Measurements from ENCODE around the gene GTPBP4. TPM values are rescaled to one million over a fixed set of nuclear protein-coding genes. Genes with fewer than 3 reads are reported as not detected.

The GTPBP4 gene
- total RNA-seq: 51.1 and 69.8 TPM in 2 replicates

DNA sequence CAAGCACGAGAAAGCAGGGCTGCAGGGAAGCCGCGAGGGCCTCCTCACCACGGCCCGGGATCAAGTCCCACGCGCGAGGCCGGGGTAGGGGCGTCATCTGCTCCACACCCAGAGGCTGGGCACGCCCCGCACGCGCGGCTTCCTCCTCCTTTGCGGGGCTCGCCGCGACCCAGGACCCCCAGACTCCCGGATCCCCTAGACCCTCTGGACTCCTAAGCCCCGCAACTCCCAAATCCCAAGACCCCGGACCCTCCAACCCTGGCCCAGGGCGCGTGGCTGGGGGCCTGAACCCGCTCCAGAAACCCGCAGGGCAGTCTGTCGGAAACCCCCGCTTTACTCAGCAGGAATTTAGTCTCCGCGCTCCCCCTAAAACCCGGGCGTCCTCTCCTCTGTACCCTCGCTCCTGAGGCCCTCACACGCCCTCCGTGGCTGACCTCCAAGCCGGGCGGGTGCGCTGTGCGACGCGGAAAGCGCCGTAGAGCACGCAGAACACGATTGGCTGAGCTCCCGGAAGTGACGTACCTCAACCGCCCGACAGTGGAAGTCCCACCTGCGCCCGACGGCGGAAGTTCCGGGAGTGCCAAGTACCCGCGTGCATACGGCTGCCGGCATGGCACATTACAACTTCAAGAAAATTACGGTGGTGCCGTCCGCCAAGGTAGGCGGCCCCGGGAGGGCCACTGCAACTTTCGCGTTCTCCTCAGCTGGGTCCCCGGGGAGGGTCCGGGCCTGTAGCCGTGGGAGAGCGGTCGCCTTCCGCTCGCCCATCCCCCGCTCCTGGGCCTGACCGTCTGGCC, at the start of gene GTPBP4:
TSS of gene GTPBP4 (plus strand) at position 565 of the 797 bp plus-strand sequence. CDS start at position 611, 46 bp downstream.

DNA sequence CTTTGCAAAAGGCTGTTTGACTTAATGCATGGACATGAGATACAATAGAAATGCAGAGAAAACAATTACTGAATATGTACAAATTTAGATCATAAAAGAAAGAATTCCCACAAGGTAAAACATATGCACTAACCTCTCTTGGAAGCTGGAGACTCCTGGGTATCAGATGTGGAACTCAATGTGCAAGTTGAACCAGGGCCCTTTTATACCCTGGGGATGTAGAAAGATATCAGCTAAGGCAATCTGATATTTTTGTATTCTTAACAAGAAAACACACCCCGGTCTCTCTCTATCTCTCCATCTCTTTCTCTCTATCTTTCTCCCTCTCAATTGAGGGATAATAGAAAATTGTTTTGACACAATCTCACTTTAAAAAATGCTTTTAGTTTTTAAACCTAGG, 37.4 kb downstream of the GTPBP4 start, which contains the start of gene IDI2:
TSS of gene IDI2 (minus strand) at position 177 of the 400 bp plus-strand sequence. CDS start 1,136 bp downstream, outside the sequence.

GRCh38 chr10:1048732-1049424, 60.6 kb downstream of the GTPBP4 start, which contains the start of gene IDI1:
TSS of gene IDI1 (minus strand) at chr10:1049119. CDS start at chr10:1049003, 116 bp downstream.

GRCh38 chr10:1056326-1057105, 68.3 kb downstream of the GTPBP4 start, which contains the start of gene WDR37:
TSS of gene WDR37 (plus strand) at chr10:1056385. CDS start at chr10:1072156, 15,771 bp downstream.

Other genes starting within 250 kb of the GTPBP4 start
- gene LARP4B, start 56.7 kb upstream of the GTPBP4 start, total RNA-seq: 73.9 and 79.7 TPM in 2 replicates
- gene IDI2, start 37.4 kb downstream of the GTPBP4 start, total RNA-seq: not detected in 2 replicates
- gene IDI1, start 60.7 kb downstream of the GTPBP4 start, total RNA-seq: 89.9 and 119 TPM in 2 replicates
- 26.9 and 34.6 TPM in 2 replicates for gene WDR37, start 68.0 kb downstream of the GTPBP4 start, total RNA-seq